ENCODE results near the gene ZSCAN2. TPM values are rescaled to one million over a fixed set of nuclear protein-coding genes. Genes with fewer than 3 reads are reported as not detected.

ZSCAN2 gene
- total and polyA plus RNA-seq, 2 of the 4 experiments (the other 2 are of a cell fraction) = 10.4 to 18.3 TPM

DNA sequence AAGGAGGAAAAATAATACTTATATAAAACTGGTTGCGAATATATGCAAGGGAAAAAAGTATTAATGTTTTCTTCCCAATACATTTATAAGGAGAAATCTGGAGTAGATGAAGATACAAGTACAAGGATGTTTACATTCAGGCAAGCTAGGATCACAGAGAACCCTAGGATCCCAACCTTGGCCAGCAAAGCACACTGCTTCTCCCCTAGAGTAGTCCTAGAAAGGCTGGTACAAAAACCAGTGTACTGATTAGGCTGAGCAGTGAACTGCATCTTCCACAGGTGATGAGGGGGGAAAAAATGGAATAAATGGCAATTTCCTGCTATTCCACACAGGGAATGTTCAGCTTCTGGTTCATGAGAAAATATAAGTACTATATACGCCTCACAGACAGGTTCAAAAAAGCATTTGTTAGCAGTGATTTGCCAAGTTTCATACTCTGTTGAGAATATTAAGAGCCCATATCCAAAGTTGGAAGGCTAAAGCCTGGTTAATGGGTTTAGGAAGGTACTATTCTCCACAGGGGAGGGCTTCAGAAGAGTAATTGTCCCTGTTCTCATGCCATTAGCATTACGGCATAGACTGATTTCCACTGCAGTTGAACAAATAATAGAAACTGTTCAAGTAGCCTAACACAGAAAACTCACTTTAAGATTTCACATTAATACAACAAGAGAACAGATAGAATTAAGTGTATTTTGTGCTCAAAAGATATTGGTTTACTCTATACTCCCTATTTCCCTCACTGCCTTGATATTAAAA is 67.6 kb downstream of the ZSCAN2 start:
- no TSS peak for BruUV-seq (replicated peaks)
- Histone ChIP-seq H3K79me1 (ENCODE audit: low read depth in 1 of 2, low read length in 2 of 2) (peaks cover 23 to 49% of the 10 kb centered on the region in 2 experiments; a peak in 3 of 4 replicates), H3K27me3 (ENCODE audit: control insufficient read depth, insufficient read depth, low read length) (no peaks in the 10 kb centered on the region), H2AK9ac (replicated peaks; ENCODE audit: low read depth, low read length, poor library complexity) (no peak overlapping the region), H4K91ac (ENCODE audit: insufficient read depth, low read depth, low read length) (no peak overlapping the region), H3K4me3 (ENCODE audit: insufficient read depth, low read depth, low read length) (no peak overlapping the region), H3K18ac (ENCODE audit: low read depth, low read length) (no peak overlapping the region), H2AK5ac (ENCODE audit: low read depth, low read length) (no peak overlapping the region), H3K14ac (replicated peaks; ENCODE audit: low read depth, low read length) (no peak overlapping the region), H2BK20ac (ENCODE audit: low read depth, low read length) (no peak overlapping the region), H2BK15ac (ENCODE audit: low read depth, low read length) (no peak overlapping the region), H3K9ac (ENCODE audit: low read depth, low read length) (no peak overlapping the region), H3K4ac (ENCODE audit: low read depth, low read length) (no peak overlapping the region), H2BK120ac (ENCODE audit: low read depth, low read length) (no peak overlapping the region), H4K20me1 (ENCODE audit: insufficient read depth, low read length) (peaks cover 5% of the 10 kb centered on the region; the same call in 1 of the 2 replicates), H3K27ac (ENCODE audit: insufficient read depth, low read length) (no peak overlapping the region), H2BK5ac (ENCODE audit: low read depth, low read length, poor library complexity, severe bottlenecking) (peak overlapping the region; percentile 15), H3K4me2 (ENCODE audit: low read depth, low read length) (no peak overlapping the region), H2AFZ (replicated peaks; ENCODE audit: low read length, poor library complexity) (no peak overlapping the region), H3K23ac (ENCODE audit: low read depth, low read length) (no peak overlapping the region), H3K36me3 (ENCODE audit: control insufficient read depth, insufficient read depth, low read length) (peaks cover 14% of the 10 kb centered on the region), H3K9me1 (ENCODE audit: insufficient read depth, low read length) (peaks cover 17% of the 10 kb centered on the region), H3K4me1 (ENCODE audit: control insufficient read depth, insufficient read depth, low read length) (peaks cover 10% of the 10 kb centered on the region), H3K56ac (ENCODE audit: extremely low read depth, insufficient read depth, low read length) (no peak overlapping the region), H4K5ac (ENCODE audit: low read depth, low read length) (no peak overlapping the region), H3K9me3 (ENCODE audit: control insufficient read depth, insufficient read depth, low read length) (no peaks in the 10 kb centered on the region), H4K8ac (ENCODE audit: low read depth in 2 of 2, low read length in 2 of 2) (no peak overlapping the region)
- ATAC-seq (ENCODE audit: low read depth) = no peak
- CTCF ChIA-PET = no interaction called here
- POLR2A ChIA-PET (ENCODE audit: unreplicated experiment) = no interaction called here
- DNase-seq = no peak
- intact Hi-C loops (cut with micrococcal nuclease) = no loop called here
- WGBS, 2 experiments (ENCODE audit: extremely low coverage in 2 of 2, insufficient read length in 1 of 2) = no CpG with 5 or more reads among the region's 3 CpGs
- TF ChIP-seq, protein P1, sequence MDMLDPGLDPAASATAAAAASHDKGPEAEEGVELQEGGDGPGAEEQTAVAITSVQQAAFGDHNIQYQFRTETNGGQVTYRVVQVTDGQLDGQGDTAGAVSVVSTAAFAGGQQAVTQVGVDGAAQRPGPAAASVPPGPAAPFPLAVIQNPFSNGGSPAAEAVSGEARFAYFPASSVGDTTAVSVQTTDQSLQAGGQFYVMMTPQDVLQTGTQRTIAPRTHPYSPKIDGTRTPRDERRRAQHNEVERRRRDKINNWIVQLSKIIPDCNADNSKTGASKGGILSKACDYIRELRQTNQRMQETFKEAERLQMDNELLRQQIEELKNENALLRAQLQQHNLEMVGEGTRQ (IDR thresholded peaks at IDR 0.05; ENCODE audit: low read depth, low read length) = no peak
- TF ChIP-seq RAD21 (IDR thresholded peaks at IDR 0.05; ENCODE audit: low read length) = no peak
- TF ChIP-seq RFX5 (IDR thresholded peaks at IDR 0.05; ENCODE audit: low read depth, low read length) = no peak
- TF ChIP-seq BHLHE40 (IDR thresholded peaks at IDR 0.05; ENCODE audit: low read depth, low read length) = no peak
- TF ChIP-seq FOS (IDR thresholded peaks at IDR 0.05; ENCODE audit: low read depth, low read length) = no peak
- no peak for TF ChIP-seq MAFK (IDR thresholded peaks at IDR 0.05; ENCODE audit: low read depth, low read length)
- TF ChIP-seq MXI1 (IDR thresholded peaks at IDR 0.05; ENCODE audit: borderline replicate concordance, low read depth, low read length) = no peak
- dilution Hi-C loops (cut with HindIII; ENCODE audit: low sequenced_read_pairs, unreplicated experiment) = no loop called here
- in situ Hi-C loops (cut with MboI; ENCODE audit: low sequenced_read_pairs) = no loop called here

Measured in IMR-90 (cell line).